Fibroblast of pulmonary artery (primary cell): ENCODE data around the gene AXIN1.

Experiments
- DNase-seq: peaks from one replicate; pipeline ENCODE4 v3.0.0-alpha.2; 2010; ENCODE audit warnings: low read depth
- H3K4me3 ChIP-seq: replicated peaks from 2 replicates; pipeline ENCODE4 v1.5.1; 2011; ENCODE audit warnings: low read depth, mild to moderate bottlenecking, control low read depth, low read length, moderate library complexity
- CTCF ChIP-seq: IDR thresholded peaks from 2 replicates; pipeline ENCODE4 v1.5.1; 2011; ENCODE audit warnings: mild to moderate bottlenecking, control low read depth, low read length, inconsistent platforms; ENCODE audit errors: missing control alignments

Gene AXIN1

GRCh38 chr16:375927-376816 is 23.6 kb upstream of the AXIN1 start:
- no peak for DNase-seq
- no peak for TF ChIP-seq CTCF
- no peak overlapping the region for H3K4me3 ChIP-seq

- no peak for DNase-seq
- no peak overlapping the region for H3K4me3 ChIP-seq
- no peak for TF ChIP-seq CTCF
Measured at GRCh38 chr16:375212-375611, 22.7 kb upstream of the AXIN1 start.

- DNase-seq: no peak
- no peak for TF ChIP-seq CTCF
- H3K4me3 ChIP-seq: no peak overlapping the region
Measured at GRCh38 chr16:374616-374926, 22.0 kb upstream of the AXIN1 start.

- TF ChIP-seq CTCF: no peak
- no peak overlapping the region for H3K4me3 ChIP-seq
- DNase-seq: no peak
Measured at GRCh38 chr16:373848-374615, 21.5 kb upstream of the AXIN1 start.

GRCh38 chr16:373020-373598 is 20.6 kb upstream of the AXIN1 start:
- no peak for DNase-seq
- TF ChIP-seq CTCF: no peak
- H3K4me3 ChIP-seq: no peak overlapping the region

GRCh38 chr16:372302-372983 is 19.9 kb upstream of the AXIN1 start:
- no peak for TF ChIP-seq CTCF
- no peak overlapping the region for H3K4me3 ChIP-seq
- DNase-seq: no peak
